ENCODE data around the gene PDSS2.
"Not testable (repeated sequence)": the region's sequence is repeated elsewhere in the genome, so short reads cannot be mapped to it uniquely, and the experiment has no call there.

PDSS2 gene

DNA sequence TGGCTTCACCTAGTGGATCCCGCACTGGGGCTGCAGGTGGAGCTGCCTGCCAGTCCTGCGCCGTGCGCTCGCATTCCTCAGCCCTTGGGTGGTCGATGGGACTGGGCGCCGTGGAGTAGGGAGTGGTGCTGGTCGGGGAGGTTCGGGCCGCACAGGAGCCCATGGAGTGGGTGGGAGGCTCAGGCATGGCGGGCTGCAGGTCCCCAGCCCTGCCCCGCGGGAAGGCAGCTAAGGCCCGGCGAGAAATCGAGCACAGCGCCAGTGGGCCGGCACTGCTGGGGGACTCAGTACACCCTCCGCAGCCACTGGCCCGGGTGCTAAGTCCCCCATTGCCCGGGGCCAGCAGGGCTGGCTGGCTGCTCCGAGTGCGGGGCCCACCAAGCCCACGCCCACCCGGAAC lies 95.2 kb downstream of the PDSS2 start:
- not testable (repeated sequence) for ATAC-seq (replicated peaks; ENCODE audit: extremely low read depth, poor library complexity, severe bottlenecking); DNase-seq (ENCODE audit: low spot score in 2 of 2); H3K9me3 Mint-ChIP-seq; H3K27me3 Mint-ChIP-seq; H3K27ac Mint-ChIP-seq (ENCODE audit: low read depth); H3K36me3 Mint-ChIP-seq (ENCODE audit: insufficient read depth); H3K4me3 Mint-ChIP-seq
- peaks cover 16% of the 10 kb centered on the region for H3K4me1 Mint-ChIP-seq

DNA sequence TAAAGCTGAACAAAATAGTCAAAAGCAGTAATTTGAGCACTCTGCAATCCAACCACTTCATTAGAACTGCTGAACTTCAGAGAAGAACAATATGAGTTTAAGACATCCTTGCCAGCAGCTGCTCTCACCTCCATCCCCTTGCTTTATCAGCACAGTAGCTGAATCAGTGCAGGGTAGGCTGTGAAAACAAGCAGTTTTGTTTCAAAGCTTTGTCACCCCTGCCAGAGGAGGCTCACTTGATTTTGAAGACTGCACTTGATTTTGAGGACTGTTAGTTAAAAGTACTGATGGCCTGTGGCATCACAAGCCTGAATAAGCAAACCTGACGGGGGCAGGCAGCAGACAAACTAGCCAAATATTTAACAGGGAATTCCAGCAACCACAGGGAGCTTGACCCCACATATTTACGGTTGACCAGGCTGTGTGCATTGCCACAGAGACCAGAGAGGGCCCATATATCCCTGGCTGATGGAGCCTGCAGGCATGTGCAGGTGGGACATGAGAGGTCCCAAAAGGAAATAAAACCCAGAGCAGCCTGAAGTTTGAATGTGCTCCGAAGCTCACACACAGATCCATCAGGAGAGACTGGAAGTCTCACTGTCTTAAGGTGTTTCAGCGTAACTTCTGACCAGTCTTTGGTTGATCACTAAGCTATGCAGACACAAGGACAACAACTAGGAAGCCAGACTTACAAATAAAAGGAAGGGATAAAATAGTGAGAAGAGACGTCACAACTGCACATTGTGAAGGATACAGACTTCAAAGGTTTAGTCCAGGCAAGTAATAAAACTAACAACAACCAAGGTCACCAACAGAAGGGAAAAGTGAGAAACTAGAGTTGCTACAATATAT lies 97.4 kb downstream of the PDSS2 start:
- Mint-ChIP-seq H3K9me3 (no peaks in the 10 kb centered on the region), H3K27ac (ENCODE audit: low read depth) (no peak overlapping the region), H3K27me3 (no peaks in the 10 kb centered on the region), H3K4me1 (peaks cover 16% of the 10 kb centered on the region), H3K36me3 (ENCODE audit: insufficient read depth) (peaks cover 2% of the 10 kb centered on the region), H3K4me3 (no peak overlapping the region)
- DNase-seq (ENCODE audit: low spot score in 2 of 2) = no peak
- no peak for ATAC-seq (replicated peaks; ENCODE audit: extremely low read depth, poor library complexity, severe bottlenecking)

DNA sequence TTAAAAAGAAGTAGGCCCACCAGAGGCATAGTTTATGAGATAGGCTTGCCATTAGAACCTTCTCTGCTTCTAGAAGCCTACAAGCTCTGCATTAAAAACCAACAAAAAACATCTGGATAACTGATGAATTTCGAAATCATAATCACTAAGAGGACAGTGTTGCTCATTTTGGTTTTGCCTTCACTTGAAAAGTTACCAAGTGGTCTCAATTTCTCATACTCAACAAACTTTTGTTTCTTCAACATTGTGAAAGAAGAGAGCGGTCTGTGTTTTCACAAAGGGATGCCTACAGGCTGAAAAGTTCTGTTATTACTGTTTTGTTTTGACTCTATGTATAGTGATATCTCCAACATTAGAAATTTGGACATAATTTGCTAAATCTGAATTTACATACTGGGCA lies 98.9 kb downstream of the PDSS2 start:
- DNase-seq (ENCODE audit: low spot score in 2 of 2) (no peak), ATAC-seq (replicated peaks; ENCODE audit: extremely low read depth, poor library complexity, severe bottlenecking) (no peak)
- no peak overlapping the region for H3K27ac Mint-ChIP-seq (ENCODE audit: low read depth)
- H3K27me3 Mint-ChIP-seq = no peaks in the 10 kb centered on the region
- H3K36me3 Mint-ChIP-seq (ENCODE audit: insufficient read depth) = peaks cover 2% of the 10 kb centered on the region
- H3K4me3 Mint-ChIP-seq = no peak overlapping the region
- H3K9me3 Mint-ChIP-seq = no peaks in the 10 kb centered on the region
- H3K4me1 Mint-ChIP-seq = peaks cover 7% of the 10 kb centered on the region

DNA sequence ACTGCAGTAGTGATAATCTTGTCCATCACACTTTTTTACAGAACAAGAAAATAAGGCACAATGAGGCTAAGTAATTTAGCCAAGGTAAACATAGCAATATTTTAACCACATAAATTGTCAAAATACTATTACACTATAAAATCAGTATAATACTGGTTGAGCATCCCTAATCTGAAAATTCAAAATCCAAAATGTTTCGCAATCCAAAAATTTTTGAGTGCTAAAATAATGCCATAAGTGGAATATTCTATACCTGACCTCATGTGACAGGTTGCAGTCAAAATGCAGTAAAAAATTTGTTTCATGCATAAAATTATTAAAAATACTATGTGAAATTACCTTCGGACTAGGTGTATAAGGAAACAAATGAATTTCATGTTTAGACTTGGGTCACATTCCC lies 101.5 kb downstream of the PDSS2 start:
- DNase-seq (ENCODE audit: low spot score in 2 of 2) (no peak), ATAC-seq (replicated peaks; ENCODE audit: extremely low read depth, poor library complexity, severe bottlenecking) (no peak)
- H3K4me1 Mint-ChIP-seq = peaks cover 5% of the 10 kb centered on the region
- H3K27ac Mint-ChIP-seq (ENCODE audit: low read depth) = no peak overlapping the region
- H3K9me3 Mint-ChIP-seq = no peaks in the 10 kb centered on the region
- peaks cover 2% of the 10 kb centered on the region for H3K36me3 Mint-ChIP-seq (ENCODE audit: insufficient read depth)
- no peaks in the 10 kb centered on the region for H3K27me3 Mint-ChIP-seq
- H3K4me3 Mint-ChIP-seq = no peak overlapping the region

DNA sequence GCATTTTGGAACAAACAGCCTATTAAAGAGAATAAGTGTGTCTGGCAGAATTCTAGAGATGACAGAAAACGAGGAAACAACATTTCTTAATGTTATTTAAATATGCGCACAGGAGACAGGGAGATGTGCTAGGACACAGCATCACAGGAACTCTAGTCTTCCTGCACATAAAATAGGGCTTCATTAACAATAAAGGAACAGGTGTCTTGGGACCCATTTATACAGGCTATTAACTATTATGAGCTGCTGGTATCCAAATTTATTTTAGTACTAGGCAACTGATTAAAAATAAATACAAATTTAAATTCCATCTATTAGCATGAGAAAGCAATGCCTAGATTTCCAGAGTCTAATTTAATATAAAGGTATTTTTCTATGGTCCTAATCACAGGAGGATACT lies 102.3 kb downstream of the PDSS2 start:
- H3K27me3 Mint-ChIP-seq = no peaks in the 10 kb centered on the region
- ATAC-seq (replicated peaks; ENCODE audit: extremely low read depth, poor library complexity, severe bottlenecking) (no peak), DNase-seq (ENCODE audit: low spot score in 2 of 2) (no peak)
- peaks cover 5% of the 10 kb centered on the region for H3K4me1 Mint-ChIP-seq
- H3K27ac Mint-ChIP-seq (ENCODE audit: low read depth) = no peak overlapping the region
- peaks cover 2% of the 10 kb centered on the region for H3K36me3 Mint-ChIP-seq (ENCODE audit: insufficient read depth)
- no peaks in the 10 kb centered on the region for H3K9me3 Mint-ChIP-seq
- H3K4me3 Mint-ChIP-seq = no peak overlapping the region

DNA sequence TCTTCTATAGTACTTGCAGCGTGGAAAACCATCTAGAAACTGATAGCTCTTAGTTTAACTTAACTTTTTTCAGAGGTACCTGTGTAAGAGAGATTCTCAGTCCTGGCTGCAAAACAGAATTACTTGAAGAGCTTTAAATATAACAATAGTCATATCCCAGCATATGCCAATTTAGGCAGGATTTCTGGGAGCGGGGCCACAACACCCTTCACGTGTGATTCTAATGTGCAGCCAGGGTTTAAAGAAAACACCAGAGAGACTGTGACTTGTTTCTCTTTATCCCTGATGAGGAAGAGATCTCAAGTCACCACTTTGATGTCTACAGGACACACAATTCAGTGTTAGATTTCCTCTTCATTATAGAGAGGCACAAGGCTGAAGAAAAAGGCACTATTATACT lies 103.7 kb downstream of the PDSS2 start:
- no peaks in the 10 kb centered on the region for H3K4me1 Mint-ChIP-seq
- H3K27ac Mint-ChIP-seq (ENCODE audit: low read depth) = no peak overlapping the region
- ATAC-seq (replicated peaks; ENCODE audit: extremely low read depth, poor library complexity, severe bottlenecking) = no peak

DNA sequence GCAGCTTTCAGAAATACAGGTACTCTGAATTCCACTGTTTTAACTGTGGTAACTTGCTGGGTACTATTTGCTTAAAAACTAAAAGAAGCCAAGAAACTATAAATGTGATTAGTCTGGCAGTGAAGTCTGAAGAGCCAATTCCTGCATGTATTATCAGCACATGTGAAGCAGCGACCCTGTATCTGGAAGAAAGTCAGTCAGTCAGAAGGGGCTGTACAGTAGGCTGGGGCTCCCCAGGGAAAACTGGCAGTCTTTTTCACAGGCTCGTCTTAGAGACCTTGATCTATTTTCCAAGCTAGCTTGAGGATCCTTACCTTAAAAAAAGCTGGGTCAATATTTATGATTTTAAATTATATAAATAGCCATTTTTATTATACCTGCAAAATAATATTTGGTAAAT lies 104.9 kb downstream of the PDSS2 start:
- Mint-ChIP-seq H3K4me3 (no peak overlapping the region), H3K9me3 (no peaks in the 10 kb centered on the region), H3K27me3 (no peaks in the 10 kb centered on the region), H3K36me3 (ENCODE audit: insufficient read depth) (no peaks in the 10 kb centered on the region), H3K4me1 (no peaks in the 10 kb centered on the region), H3K27ac (ENCODE audit: low read depth) (no peak overlapping the region)
- ATAC-seq (replicated peaks; ENCODE audit: extremely low read depth, poor library complexity, severe bottlenecking) = no peak
- DNase-seq (ENCODE audit: low spot score in 2 of 2) = no peak

More for the DNA sequence above, 103.7 kb downstream of the PDSS2 start:
- H3K36me3 Mint-ChIP-seq (ENCODE audit: insufficient read depth) = no peaks in the 10 kb centered on the region
- H3K27me3 Mint-ChIP-seq = no peaks in the 10 kb centered on the region
- H3K9me3 Mint-ChIP-seq = no peaks in the 10 kb centered on the region
- no peak overlapping the region for H3K4me3 Mint-ChIP-seq
- DNase-seq (ENCODE audit: low spot score in 2 of 2) = no peak

DNA sequence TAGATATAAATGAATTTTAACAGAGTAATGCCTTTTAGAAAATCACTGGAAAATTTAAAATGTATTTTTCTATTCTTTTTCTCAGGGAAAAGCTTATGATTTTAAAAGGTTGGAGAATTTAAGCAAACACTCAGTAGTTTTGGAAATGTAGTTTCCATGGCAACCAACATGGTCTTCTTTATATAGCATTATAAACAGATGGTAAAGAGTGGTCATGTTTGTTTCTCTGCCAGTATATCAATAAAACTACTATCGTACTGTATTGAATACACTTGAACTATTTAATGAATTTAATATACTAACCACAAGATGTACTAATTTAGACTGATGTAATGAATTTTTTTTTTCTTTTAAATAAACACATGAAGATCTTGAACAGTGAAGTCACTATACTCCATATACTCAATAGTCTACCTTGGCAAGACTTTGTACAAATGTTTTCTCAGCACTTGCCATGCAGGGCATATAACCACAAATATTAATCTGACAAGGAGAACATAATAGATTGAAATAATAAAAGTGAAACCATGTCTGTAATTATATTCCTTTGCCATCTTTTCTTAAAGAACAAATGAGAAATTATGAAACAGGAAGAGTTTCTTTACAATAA lies 105.5 kb downstream of the PDSS2 start:
- H3K27me3 Mint-ChIP-seq = no peaks in the 10 kb centered on the region
- no peaks in the 10 kb centered on the region for H3K9me3 Mint-ChIP-seq
- DNase-seq (ENCODE audit: low spot score in 2 of 2) = no peak
- no peak for ATAC-seq (replicated peaks; ENCODE audit: extremely low read depth, poor library complexity, severe bottlenecking)
- no peak overlapping the region for H3K4me3 Mint-ChIP-seq
- H3K27ac Mint-ChIP-seq (ENCODE audit: low read depth) = no peak overlapping the region
- H3K36me3 Mint-ChIP-seq (ENCODE audit: insufficient read depth) = no peaks in the 10 kb centered on the region
- no peaks in the 10 kb centered on the region for H3K4me1 Mint-ChIP-seq

DNA sequence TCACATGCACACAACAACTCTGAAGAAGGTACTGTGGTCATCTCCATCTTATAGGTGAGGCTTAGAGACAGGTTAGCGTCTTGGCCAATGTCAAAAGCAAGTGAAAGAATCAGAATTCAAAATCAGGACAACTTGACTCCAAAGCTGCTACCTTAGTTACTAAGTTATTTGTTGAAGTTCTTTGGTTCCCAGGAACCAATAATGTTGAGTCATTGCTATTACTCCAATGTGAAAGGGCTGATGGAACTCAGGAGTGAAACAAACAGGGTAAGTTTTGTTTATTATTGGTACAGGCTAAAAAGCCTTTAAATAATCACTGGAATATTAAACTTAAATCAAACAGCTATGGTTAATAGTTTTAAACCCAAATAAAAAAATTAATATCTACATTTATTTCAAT lies 111.1 kb downstream of the PDSS2 start:
- Mint-ChIP-seq H3K36me3 (ENCODE audit: insufficient read depth) (no peaks in the 10 kb centered on the region), H3K27me3 (no peaks in the 10 kb centered on the region), H3K9me3 (no peaks in the 10 kb centered on the region), H3K4me1 (no peaks in the 10 kb centered on the region), H3K4me3 (no peak overlapping the region), H3K27ac (ENCODE audit: low read depth) (no peak overlapping the region)
- no peak for ATAC-seq (replicated peaks; ENCODE audit: extremely low read depth, poor library complexity, severe bottlenecking)
- no peak for DNase-seq (ENCODE audit: low spot score in 2 of 2)

DNA sequence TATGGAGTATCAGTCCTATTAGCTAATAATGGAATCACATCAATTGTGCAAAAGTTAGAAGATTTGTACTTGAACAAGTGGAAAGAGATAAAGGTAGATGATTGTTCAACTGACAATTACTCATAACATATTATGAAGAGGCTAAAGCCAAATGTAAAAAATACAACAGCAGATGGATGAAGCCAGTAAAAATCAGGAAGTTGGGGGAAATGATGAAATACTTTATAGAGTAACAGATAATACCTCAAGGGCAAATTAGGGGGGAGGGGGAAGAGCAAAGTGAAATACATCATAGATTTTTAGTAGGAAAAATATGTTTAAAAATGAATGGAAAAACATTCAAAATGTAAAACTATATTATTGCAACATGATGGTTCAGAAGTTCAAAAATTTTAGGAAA lies 114.0 kb downstream of the PDSS2 start:
- ATAC-seq (replicated peaks; ENCODE audit: extremely low read depth, poor library complexity, severe bottlenecking) (no peak), DNase-seq (ENCODE audit: low spot score in 2 of 2) (no peak)
- no peaks in the 10 kb centered on the region for H3K27me3 Mint-ChIP-seq
- H3K36me3 Mint-ChIP-seq (ENCODE audit: insufficient read depth) = no peaks in the 10 kb centered on the region
- no peak overlapping the region for H3K4me3 Mint-ChIP-seq
- H3K27ac Mint-ChIP-seq (ENCODE audit: low read depth) = no peak overlapping the region
- no peaks in the 10 kb centered on the region for H3K4me1 Mint-ChIP-seq
- no peaks in the 10 kb centered on the region for H3K9me3 Mint-ChIP-seq

DNA sequence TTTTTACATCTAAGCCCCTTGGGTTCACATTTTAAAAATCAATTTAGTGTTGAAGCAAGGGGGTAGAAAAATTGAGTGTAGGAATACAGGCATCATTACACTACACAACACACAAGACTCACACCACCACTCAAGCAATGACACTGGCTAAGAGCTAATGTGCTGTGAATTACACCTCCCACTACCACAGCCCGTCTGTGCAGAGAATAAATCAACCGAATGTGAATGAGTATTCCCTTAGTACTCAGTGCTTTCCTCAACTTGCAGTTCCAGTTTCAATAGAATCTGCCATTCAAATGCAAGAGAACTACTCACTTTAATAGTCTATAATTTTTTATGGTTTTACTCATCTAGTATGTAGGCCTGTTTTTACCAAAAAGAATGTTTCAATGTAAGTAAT lies 114.4 kb downstream of the PDSS2 start:
- Mint-ChIP-seq H3K9me3 (no peaks in the 10 kb centered on the region), H3K4me1 (no peaks in the 10 kb centered on the region), H3K27me3 (no peaks in the 10 kb centered on the region), H3K27ac (ENCODE audit: low read depth) (no peak overlapping the region), H3K4me3 (no peak overlapping the region), H3K36me3 (ENCODE audit: insufficient read depth) (no peaks in the 10 kb centered on the region)
- ATAC-seq (replicated peaks; ENCODE audit: extremely low read depth, poor library complexity, severe bottlenecking) (no peak), DNase-seq (ENCODE audit: low spot score in 2 of 2) (no peak)

DNA sequence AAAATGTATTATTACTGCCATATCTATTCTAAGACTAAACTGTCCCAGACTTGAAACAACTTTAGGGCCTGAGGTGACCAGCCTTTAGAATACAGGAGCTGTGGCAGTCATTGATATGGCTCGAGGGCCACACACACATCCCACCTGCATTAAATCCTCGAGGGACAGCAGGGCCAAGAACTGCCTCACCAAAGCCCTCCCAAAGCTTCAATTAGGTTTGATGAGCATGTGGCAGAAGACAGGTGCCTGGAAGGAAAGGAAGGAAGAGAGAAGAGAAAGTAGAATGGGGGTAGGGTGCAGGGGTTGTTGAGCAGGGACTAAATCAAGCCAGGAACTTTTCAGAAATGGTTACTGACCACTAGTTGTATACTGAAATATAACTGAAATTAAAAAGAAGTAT lies 115.0 kb downstream of the PDSS2 start:
- H3K9me3 Mint-ChIP-seq = no peaks in the 10 kb centered on the region
- no peaks in the 10 kb centered on the region for H3K4me1 Mint-ChIP-seq
- no peaks in the 10 kb centered on the region for H3K36me3 Mint-ChIP-seq (ENCODE audit: insufficient read depth)
- no peak for ATAC-seq (replicated peaks; ENCODE audit: extremely low read depth, poor library complexity, severe bottlenecking)
- no peaks in the 10 kb centered on the region for H3K27me3 Mint-ChIP-seq
- no peak overlapping the region for H3K4me3 Mint-ChIP-seq
- no peak for DNase-seq (ENCODE audit: low spot score in 2 of 2)
- H3K27ac Mint-ChIP-seq (ENCODE audit: low read depth) = no peak overlapping the region

DNA sequence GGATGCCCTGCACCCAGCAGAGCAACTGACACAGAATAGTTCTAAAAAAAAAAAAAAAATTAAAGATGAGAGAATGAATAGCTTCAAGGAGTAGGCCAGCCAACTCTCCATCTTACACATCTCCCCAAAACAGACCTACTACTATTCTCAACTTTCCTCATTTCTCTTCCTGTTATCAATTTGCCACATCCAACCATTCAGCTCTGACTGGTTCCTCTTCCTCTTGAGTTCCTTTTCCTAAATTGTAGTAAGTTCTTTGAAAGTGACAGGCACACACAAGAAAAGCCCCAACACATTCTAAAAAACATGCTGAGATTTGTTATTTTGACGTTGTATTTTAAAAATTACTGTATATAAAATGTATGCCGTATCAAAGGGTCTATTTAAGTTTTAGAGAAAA lies 117.2 kb downstream of the PDSS2 start:
- ATAC-seq (replicated peaks; ENCODE audit: extremely low read depth, poor library complexity, severe bottlenecking) (no peak), DNase-seq (ENCODE audit: low spot score in 2 of 2) (no peak)
- no peaks in the 10 kb centered on the region for H3K9me3 Mint-ChIP-seq
- no peaks in the 10 kb centered on the region for H3K27me3 Mint-ChIP-seq
- H3K36me3 Mint-ChIP-seq (ENCODE audit: insufficient read depth) = no peaks in the 10 kb centered on the region
- no peaks in the 10 kb centered on the region for H3K4me1 Mint-ChIP-seq
- no peak overlapping the region for H3K27ac Mint-ChIP-seq (ENCODE audit: low read depth)
- H3K4me3 Mint-ChIP-seq = no peak overlapping the region
